NAMALWA (cell line): ENCODE results near the gene CD52.

Source experiments
- DNase-seq: peaks from one replicate; pipeline ENCODE4 v3.0.0-alpha.2; 2015; ENCODE audit warnings: low spot score

The CD52 gene

DNA sequence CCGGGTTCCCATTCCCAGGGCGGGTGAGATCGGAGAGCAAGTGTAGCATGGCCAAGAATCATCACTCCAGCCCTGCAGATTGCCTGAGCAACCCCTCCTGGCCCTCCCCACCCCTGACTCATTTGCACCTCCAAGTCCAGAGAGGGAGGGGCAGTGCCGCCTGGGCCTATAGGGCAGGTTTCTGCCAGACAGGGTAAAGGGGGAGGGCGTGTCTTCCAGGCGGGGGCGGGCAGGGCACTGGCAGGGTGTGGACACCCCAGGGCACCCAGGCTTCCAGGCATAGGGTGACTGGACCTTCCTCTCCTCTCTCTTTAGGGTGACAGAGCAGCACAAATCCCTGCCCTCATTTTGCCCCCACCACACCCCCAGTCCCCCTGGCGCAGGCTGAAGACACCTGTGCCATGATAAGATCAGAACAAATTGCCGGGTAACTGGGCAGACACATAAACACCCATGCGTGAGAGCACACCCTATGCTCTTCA lies 39.4 kb downstream of the CD52 start:
- no peak for DNase-seq

DNA sequence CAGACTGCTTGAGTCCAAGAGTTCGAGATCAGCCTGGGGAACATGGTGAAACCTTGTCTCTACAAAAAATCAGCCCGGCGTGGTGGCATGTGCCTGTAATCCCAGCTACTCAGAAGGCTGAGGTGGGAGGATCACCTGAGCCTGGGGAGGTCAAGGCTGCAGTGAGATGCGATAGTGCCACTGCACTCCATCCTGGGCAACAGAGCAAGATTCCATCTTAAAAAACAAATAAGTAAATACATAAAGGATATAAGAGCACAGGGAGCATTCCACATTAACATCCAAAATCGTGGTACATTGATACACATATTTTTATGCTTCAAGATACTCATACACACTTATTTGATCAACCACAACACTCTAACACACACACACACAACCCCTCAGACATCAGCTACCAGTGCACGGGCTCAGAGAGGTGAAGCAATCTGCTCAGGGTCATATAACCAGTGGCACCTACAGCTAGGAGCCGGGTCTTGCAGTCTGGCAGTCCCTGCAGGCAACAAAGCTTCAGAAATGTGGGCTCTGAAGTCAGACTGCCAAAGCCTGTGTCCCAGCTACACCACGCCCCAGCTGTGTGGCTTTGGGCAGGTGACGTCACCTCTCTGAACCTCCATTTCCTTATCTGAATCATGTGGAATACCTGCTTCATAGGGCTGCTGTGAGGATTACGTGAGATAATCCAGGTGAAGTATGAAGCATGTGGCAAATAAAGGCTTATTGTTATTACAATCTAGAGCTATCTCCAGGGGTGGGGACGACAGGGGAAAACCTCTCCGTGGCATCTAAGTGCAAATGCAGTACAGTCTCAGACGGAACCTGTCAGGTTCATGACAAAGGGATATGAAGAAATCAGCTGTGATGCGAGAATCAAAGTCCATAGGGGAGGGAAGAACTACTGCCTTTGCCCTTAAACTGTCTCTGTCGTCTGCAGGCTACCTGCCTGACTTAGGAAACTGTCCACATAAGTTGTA lies 40.9 kb downstream of the CD52 start:
- DNase-seq = peak; percentile 37

DNA sequence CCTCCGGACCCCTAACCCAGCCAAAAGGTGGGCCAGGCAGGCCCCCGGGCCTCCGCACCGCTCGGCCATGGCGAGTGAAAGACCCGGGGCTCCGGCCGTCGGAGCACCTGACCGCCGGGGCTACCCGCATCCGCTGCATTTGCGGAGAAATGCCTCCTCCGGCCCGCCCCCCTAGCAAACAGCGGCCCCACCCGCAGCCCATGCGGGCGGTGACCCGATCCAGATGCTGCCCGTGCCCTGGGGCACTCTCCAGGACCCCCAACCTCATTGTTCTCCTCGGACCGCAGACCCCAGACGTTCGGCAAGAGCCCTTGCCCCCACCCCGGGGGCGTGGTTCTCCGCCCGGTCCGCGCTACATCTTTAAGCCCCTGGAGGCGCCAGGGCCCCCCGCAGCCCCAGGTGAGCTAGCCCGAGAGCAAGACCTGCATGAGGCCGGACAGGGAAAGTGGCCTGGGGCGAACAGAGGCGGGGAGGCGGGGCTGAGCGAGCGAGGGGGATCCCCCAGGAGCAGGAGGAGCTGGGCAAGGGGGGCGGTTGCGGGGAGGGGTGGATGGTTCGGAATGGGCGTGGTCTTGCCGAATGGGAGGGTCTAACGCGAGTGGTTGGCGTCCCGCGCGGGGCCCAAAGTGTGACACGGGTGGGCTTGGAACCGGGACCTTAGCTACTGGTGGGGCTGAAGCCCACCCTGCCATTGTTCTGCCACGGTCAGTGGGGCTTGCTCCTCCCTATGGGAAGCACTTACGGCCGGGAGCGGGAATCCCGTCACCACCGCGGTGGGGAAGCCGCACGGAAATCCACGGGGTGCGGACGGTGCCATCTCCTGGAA lies 42.4 kb downstream of the CD52 start:
- DNase-seq = no peak

DNA sequence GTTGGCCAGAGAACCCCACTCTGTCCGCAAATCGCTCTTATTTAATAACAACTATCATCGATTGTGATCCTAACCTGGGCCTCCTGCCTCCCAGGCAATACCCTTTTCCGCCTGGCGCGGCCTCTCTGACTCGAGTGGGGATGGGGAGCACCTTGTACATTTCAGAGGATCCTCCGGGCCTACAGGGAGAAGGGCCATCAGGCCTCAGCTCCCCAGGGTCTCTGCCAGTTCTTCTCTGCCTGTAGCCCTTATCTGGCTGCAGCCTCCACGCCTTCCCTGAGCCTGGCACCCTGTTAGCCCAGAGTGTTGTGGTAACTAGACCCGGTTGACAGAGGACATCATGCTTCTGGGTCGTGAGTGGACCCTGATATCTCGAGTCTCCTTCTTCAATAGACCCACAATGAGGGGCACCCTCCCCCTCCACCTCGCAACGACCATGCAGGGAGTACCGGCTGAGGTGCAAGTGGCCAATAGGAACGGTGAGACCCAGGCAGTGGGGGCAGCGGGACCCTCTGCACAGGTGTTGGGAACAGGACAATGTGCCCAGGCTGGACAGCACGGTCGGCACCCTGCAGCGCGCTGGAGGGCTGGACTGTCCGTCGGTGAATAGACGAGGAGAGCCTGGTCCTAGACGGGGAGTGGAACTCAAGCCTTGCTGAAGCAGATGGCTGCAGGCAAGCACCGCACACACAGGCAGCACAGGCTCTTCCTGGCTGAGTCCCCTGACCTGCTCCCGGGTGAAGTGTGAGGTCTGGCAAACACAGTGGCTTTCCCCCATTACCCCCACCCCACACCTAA lies 43.2 kb downstream of the CD52 start:
- DNase-seq = no peak

DNA sequence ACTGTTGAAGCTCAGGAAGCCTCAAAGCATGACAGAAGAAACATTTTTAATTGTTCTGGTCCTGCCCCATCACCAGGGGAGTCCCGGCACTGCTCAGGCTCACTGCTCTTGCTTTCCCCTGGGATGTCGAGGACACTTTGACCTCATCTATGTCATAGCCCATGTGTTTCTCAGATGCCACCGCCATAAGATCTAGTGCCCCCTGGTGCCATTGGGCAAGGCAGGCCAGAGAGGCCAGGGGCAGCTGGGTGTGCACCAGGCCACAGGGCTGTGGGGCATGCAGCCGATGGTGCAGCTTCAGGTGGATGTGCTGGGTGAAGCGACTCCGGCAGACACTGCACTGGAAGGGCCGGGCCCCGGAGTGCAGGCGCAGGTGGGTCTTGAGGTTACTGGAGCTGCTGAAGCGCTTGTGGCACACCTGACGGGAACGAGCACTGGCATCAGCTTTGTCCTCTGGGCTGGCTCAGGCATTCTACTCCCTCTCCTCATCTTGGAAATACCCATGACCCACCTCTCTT lies 43.9 kb downstream of the CD52 start:
- no peak for DNase-seq

DNA sequence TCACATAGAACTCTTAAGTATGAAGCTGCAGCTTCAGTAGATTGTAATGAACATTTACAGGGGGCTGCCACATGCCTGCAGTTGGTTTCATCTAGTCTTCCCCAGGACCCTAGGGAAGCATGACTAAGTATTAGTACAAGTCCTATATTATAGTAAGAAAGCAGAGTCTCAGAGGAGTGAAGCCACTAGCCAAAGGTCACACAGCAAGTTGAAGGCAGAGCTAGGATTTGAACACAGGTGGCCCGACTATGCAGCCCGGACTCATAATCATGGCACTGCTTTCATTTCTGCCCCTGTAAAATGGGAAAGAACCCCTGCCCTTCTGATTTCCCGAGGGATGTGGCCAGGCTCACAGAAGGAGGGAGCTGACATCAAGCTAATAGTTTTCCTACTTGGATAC lies 44.6 kb downstream of the CD52 start:
- DNase-seq = no peak

DNA sequence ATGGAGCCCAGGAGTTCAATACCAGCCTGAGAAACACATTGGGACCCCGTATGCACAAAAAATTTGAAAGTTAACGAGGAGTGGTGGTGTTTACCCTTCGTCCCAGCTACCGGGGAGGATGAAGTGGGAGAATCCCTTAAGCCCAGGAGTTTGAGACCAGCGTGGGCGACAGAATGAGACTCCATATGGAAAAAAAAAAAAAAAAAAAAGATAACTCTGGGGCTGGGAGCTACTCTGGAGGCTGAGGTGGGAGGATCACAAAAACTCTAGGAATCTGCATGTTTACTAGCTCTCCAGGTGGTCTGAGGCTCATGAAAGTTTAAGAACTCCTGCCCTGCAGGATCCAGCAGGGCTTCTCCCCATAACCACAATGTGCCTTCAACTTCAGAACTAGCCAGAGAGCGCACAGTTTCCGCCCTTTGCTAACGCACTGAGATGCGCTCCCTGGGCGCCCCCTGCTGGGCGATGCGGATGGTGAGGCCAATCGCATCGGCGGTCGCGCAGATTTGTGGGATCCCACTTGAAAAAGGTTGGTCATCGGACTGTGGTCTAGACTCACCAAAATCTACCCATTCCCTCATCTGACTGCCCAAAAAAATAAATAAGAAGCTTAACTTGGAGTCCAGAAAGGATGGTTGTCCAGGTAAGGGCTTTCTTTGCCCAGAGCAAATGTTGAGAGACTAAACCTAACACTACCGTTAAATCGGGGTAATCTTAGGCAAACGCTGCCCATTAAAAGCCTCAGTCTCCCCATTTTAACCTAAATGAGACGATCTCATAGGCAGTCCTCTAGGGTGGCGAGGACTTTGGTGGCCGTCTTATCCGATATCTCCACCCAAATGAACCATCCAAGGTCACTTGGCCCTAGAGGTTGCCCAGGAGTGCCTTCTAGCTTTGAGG lies 46.0 kb downstream of the CD52 start:
- peak; percentile 87 for DNase-seq

DNA sequence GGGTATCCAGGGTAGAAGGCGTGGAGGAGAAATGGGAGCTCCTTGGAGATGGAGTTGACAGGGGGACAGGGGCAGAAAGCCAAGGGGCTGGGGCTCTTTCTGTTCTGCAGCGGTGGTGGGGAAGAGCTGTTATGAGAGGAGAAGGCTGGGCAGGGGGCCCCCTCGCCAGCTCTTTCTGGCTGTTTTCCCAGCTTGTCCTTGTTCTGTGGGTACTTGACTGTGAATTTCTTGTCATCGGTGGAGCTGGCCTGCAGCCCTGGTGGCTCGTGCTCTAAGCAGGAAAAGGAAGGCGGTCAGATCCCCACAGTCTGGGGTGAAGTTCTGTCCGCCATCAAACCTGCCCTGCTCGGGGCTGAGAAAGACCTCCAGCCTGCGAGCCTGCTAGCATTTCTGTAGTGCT lies 47.2 kb downstream of the CD52 start:
- no peak for DNase-seq

DNA sequence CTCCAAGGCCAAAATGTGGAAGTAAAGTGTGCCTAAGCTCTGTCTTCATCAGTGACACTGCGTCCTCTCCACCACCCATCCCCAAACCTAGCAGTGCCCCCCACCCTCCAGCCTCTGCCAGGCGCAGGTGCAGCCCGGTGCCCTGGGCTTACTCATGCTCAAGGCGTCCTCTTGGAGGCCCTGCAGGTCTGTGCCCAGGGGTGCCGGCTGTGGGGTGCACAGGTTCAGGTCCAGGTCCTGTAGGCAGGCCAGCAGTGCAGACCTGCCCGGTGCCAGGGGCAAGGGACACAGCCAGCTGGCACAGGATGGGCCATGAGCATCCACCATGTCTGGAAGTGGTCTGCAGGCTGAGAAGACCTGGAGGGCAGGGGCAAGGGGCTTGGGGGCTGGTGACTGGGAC lies 49.7 kb downstream of the CD52 start:
- DNase-seq = no peak

DNA sequence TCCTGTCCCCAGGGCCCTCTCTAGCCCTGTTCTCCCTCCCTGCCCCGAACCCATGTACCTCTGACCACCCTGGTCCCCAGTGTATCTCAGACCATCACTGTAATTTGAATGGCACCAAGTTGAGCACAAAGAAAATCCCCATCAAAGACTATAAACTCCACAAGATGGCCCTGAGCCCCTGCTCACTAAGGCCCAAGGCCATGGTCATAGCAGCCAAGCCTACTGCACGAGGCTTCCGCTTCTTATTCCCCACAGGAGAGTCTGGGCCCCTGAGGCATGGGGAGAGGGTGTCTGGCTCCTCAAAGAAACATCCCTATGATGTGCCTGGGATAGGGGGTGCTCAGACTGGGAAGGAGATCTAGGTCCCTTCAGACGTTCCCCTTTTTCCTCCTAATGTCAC lies 50.2 kb downstream of the CD52 start:
- no peak for DNase-seq

DNA sequence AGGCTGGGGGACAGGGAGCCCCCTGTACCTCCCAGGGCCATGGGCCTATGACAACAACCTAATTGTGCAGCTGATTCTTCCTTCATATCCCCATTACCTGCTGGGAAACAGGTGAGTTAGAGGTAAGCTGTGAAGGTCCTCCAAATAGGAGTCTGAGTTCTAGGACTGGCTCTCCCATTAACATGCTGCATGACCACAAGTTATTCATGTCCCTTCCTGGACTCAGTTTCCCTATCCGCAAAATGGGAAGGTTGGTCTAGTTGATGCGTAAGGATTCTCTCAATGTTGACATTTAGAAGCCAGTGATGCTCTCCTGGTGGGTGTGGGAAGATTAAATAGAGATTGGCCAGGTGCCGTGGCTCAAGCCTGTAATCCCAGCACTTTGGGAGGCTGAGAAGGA lies 50.7 kb downstream of the CD52 start:
- no peak for DNase-seq
